ENCODE measurements around the gene CHST3.

CHST3 gene

GRCh38 chr10:72056932-72057751, 92.9 kb downstream of the CHST3 start:
- DNase-seq (ENCODE audit: low read depth in 2 of 2), result no peak

GRCh38 chr10:72058347-72058898, 94.2 kb downstream of the CHST3 start:
- DNase-seq (ENCODE audit: low read depth in 2 of 2), result no peak

GRCh38 chr10:72058989-72059842, 95.0 kb downstream of the CHST3 start:
- no peak for DNase-seq (ENCODE audit: low read depth in 2 of 2)

- no peak for DNase-seq (ENCODE audit: low read depth in 2 of 2)
Observed at GRCh38 chr10:72059843-72060822, 95.9 kb downstream of the CHST3 start.

- DNase-seq (ENCODE audit: low read depth in 2 of 2), result no peak
Observed at GRCh38 chr10:72061491-72061890, 97.3 kb downstream of the CHST3 start.

GRCh38 chr10:72061930-72062329, 97.7 kb downstream of the CHST3 start:
- DNase-seq (ENCODE audit: low read depth in 2 of 2), result no peak

- DNase-seq (ENCODE audit: low read depth in 2 of 2), result no peak
Observed at GRCh38 chr10:72062382-72062781, 98.2 kb downstream of the CHST3 start.
